ENCODE results near the gene PDZRN3. TPM values are rescaled to one million over a fixed set of nuclear protein-coding genes. Genes with fewer than 3 reads are reported as not detected.
A peak's percentile ranks its signal among the peaks of the same experiment; 100 is the strongest.

Gene PDZRN3
- total RNA-seq, 1 experiment from 2014 or later, result not detected

DNA sequence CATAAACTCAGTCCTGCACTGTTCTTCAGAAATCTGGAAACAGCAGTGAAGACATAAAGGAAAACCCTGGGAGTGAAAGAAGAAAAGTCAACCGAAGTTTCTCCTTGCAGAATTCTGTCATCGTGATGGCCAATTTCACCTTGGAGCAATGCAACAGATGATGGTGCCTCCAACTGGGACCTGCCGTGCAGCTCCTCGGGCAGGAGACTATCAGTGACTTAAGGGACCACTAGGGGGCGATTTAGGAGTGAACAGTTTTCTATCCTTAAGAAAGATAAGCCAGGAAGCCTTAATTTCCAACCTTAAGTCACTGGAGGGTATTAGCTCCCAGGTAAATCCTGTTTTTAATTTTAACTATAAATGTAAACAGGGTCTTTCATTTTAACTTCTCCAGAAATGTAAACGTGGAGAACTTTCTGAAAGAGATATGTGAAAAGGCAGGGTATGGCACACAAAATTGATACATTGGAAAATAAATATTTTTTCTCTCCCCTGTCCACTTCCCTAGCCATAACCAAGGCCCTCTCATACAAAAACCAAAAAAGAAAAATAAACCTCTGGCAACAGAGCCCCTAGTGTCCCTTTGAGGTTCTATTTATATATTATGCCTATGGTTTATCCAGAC is 116.3 kb downstream of the PDZRN3 start:
- DNase-seq, result peak; percentile 56
- Mint-ChIP-seq H3K27me3 (ENCODE audit: unreplicated experiment) (peaks cover 19% of the 10 kb centered on the region), H3K4me1 (ENCODE audit: low read depth, unreplicated experiment) (no peaks in the 10 kb centered on the region), H3K4me3 (ENCODE audit: low read depth, unreplicated experiment) (no peak overlapping the region), H3K9me3 (ENCODE audit: low read depth, unreplicated experiment) (no peaks in the 10 kb centered on the region), H3K36me3 (ENCODE audit: insufficient read depth, unreplicated experiment) (no peaks in the 10 kb centered on the region), H3K27ac (ENCODE audit: unreplicated experiment) (no peak overlapping the region)
- intact Hi-C loops (cut with micrococcal nuclease; ENCODE audit: unreplicated experiment), result no loop called here
- CTCF ChIA-PET, result interaction anchor here (0.5 to 0.6 kb wide), 2 partner anchors 103 to 404 kb away, joined by 3 read pairs; no protein-coding TSS in a partner anchor
- no TSS peak for BruUV-seq (replicated peaks)
- TF ChIP-seq, protein P1, sequence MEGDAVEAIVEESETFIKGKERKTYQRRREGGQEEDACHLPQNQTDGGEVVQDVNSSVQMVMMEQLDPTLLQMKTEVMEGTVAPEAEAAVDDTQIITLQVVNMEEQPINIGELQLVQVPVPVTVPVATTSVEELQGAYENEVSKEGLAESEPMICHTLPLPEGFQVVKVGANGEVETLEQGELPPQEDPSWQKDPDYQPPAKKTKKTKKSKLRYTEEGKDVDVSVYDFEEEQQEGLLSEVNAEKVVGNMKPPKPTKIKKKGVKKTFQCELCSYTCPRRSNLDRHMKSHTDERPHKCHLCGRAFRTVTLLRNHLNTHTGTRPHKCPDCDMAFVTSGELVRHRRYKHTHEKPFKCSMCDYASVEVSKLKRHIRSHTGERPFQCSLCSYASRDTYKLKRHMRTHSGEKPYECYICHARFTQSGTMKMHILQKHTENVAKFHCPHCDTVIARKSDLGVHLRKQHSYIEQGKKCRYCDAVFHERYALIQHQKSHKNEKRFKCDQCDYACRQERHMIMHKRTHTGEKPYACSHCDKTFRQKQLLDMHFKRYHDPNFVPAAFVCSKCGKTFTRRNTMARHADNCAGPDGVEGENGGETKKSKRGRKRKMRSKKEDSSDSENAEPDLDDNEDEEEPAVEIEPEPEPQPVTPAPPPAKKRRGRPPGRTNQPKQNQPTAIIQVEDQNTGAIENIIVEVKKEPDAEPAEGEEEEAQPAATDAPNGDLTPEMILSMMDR (IDR thresholded peaks at IDR 0.05; ENCODE audit: unreplicated experiment), result no peak

DNA sequence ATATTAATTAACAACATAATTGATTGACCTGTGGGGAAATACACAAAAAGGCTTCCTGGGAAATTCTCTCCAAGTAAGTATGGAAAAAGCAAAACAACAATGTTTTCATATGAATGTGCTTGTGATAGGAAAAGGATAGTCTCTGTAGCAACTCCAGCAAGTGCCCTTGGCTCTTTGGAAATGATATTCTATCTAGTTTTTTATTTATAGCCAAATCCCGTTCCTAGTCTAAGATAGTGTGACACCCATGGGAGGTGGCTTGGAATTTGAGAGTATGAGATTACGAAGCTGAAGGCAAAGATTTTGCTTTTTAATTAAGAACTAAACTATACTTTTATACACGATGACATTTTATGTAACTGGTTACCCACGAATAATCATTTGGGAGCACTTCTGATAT is 119.9 kb downstream of the PDZRN3 start:
- no peaks in the 10 kb centered on the region for H3K9me3 Mint-ChIP-seq (ENCODE audit: low read depth, unreplicated experiment)
- H3K4me3 Mint-ChIP-seq (ENCODE audit: low read depth, unreplicated experiment), result no peak overlapping the region
- TF ChIP-seq, protein P1 (IDR thresholded peaks at IDR 0.05; ENCODE audit: unreplicated experiment), result no peak
- H3K27ac Mint-ChIP-seq (ENCODE audit: unreplicated experiment), result no peak overlapping the region
- no peaks in the 10 kb centered on the region for H3K36me3 Mint-ChIP-seq (ENCODE audit: insufficient read depth, unreplicated experiment)
- intact Hi-C loops (cut with micrococcal nuclease; ENCODE audit: unreplicated experiment), result no loop called here
- peaks cover 35% of the 10 kb centered on the region for H3K27me3 Mint-ChIP-seq (ENCODE audit: unreplicated experiment)
- no TSS peak for BruUV-seq (replicated peaks)
- no peak for DNase-seq
- CTCF ChIA-PET, result no interaction called here
- H3K4me1 Mint-ChIP-seq (ENCODE audit: low read depth, unreplicated experiment), result no peaks in the 10 kb centered on the region

DNA sequence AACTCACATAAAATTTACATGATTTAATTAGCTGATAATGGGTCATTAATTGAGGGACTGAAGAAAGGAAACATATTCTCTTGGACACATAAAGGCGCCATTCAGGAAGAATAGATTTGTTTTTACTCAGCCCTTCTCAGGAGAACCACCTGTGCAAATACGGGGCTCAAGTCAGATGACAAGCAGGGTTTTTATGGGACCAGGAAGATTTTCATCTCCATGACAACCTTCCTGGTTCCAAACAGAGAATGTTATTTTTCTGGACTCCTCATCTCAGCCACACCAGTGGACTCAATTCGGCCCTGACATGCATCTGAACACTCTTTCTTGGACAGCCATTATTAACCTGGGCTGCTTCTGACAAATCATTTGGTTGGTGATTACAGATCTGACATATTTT is 120.5 kb downstream of the PDZRN3 start:
- DNase-seq, result no peak
- no peak overlapping the region for H3K27ac Mint-ChIP-seq (ENCODE audit: unreplicated experiment)
- TF ChIP-seq, protein P1 (IDR thresholded peaks at IDR 0.05; ENCODE audit: unreplicated experiment), result no peak
- CTCF ChIA-PET, result no interaction called here
- H3K36me3 Mint-ChIP-seq (ENCODE audit: insufficient read depth, unreplicated experiment), result no peaks in the 10 kb centered on the region
- H3K27me3 Mint-ChIP-seq (ENCODE audit: unreplicated experiment), result peaks cover 37% of the 10 kb centered on the region
- BruUV-seq (replicated peaks), result no TSS peak
- H3K4me1 Mint-ChIP-seq (ENCODE audit: low read depth, unreplicated experiment), result no peaks in the 10 kb centered on the region
- H3K4me3 Mint-ChIP-seq (ENCODE audit: low read depth, unreplicated experiment), result no peak overlapping the region
- no peaks in the 10 kb centered on the region for H3K9me3 Mint-ChIP-seq (ENCODE audit: low read depth, unreplicated experiment)
- intact Hi-C loops (cut with micrococcal nuclease; ENCODE audit: unreplicated experiment), result no loop called here

DNA sequence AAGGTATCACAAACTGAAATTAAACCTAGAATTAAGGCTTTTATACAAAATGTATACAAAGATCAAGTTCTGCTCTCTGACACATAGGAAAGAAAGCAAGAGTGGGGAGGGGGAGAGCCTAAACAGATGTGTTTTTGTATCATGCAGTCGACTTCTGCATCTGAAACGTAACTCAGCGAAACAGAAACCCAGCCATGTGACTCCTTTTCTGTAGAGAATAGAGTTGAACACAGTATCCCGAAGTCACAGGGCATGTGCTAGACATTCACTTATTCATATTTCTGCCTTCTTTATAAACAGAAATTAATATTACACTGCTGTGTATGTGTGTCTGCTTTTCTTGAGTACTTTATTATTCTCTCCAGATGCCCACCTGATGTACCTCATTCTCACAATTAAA is 121.0 kb downstream of the PDZRN3 start:
- H3K27me3 Mint-ChIP-seq (ENCODE audit: unreplicated experiment), result peaks cover 37% of the 10 kb centered on the region
- no peaks in the 10 kb centered on the region for H3K4me1 Mint-ChIP-seq (ENCODE audit: low read depth, unreplicated experiment)
- no peaks in the 10 kb centered on the region for H3K36me3 Mint-ChIP-seq (ENCODE audit: insufficient read depth, unreplicated experiment)
- no peak for DNase-seq
- no peaks in the 10 kb centered on the region for H3K9me3 Mint-ChIP-seq (ENCODE audit: low read depth, unreplicated experiment)
- intact Hi-C loops (cut with micrococcal nuclease; ENCODE audit: unreplicated experiment), result no loop called here
- no TSS peak for BruUV-seq (replicated peaks)
- no peak overlapping the region for H3K4me3 Mint-ChIP-seq (ENCODE audit: low read depth, unreplicated experiment)
- CTCF ChIA-PET, result no interaction called here
- TF ChIP-seq, protein P1 (IDR thresholded peaks at IDR 0.05; ENCODE audit: unreplicated experiment), result no peak
- no peak overlapping the region for H3K27ac Mint-ChIP-seq (ENCODE audit: unreplicated experiment)
